Right forelimb (tissue), 1 donor: Measurements from ENCODE around the gene EBP.
"Not testable (repeated sequence)": the region's sequence is repeated elsewhere in the genome, so short reads cannot be mapped to it uniquely, and the experiment has no call there.

Source experiments
- DNase-seq: peaks from one replicate; pipeline ENCODE4 v3.0.0-alpha.2; 2018

The EBP gene

GRCh38 chrX:48496660-48497059 is 24.9 kb upstream of the EBP start:
- DNase-seq, result no peak

GRCh38 chrX:48497871-48498270 is 23.7 kb upstream of the EBP start:
- no peak for DNase-seq

- no peak for DNase-seq
These were observed 23.2 kb upstream of the EBP start for GRCh38 chrX:48498374-48498809.

GRCh38 chrX:48504261-48504660 is 17.3 kb upstream of the EBP start:
- DNase-seq, result no peak

- DNase-seq, result no peak
These were observed 16.1 kb upstream of the EBP start for GRCh38 chrX:48505481-48505880.

- DNase-seq, result no peak
These were observed 14.4 kb upstream of the EBP start for GRCh38 chrX:48507246-48507645.

GRCh38 chrX:48508400-48509244 is 13.0 kb upstream of the EBP start, which contains the start of gene PORCN:
Gene PORCN (plus strand): TSS chrX:48508992. CDS start chrX:48509821, 829 bp downstream.
- peak; percentile 79 for DNase-seq

- DNase-seq, result no peak
These were observed 12.4 kb upstream of the EBP start for GRCh38 chrX:48509245-48509590.

- DNase-seq, result no peak
These were observed 12.0 kb upstream of the EBP start for GRCh38 chrX:48509619-48510018.

- no peak for DNase-seq
These were observed 10.0 kb upstream of the EBP start for GRCh38 chrX:48511560-48511959.

GRCh38 chrX:48512371-48512935 is 9.2 kb upstream of the EBP start:
- DNase-seq, result no peak

- DNase-seq, result no peak
These were observed 7.9 kb upstream of the EBP start for GRCh38 chrX:48513670-48514069.

- DNase-seq, result no peak
These were observed 7.3 kb upstream of the EBP start for GRCh38 chrX:48514126-48514806.

- no peak for DNase-seq
These were observed 6.6 kb upstream of the EBP start for GRCh38 chrX:48514868-48515460.

GRCh38 chrX:48515842-48516241 is 5.8 kb upstream of the EBP start:
- no peak for DNase-seq

GRCh38 chrX:48516285-48516684 is 5.3 kb upstream of the EBP start:
- DNase-seq, result no peak

- no peak for DNase-seq
These were observed 4.6 kb upstream of the EBP start for GRCh38 chrX:48516987-48517386.

GRCh38 chrX:48519481-48519880 is 2.1 kb upstream of the EBP start:
- DNase-seq, result not testable (repeated sequence)

- DNase-seq, result no peak
These were observed 1.2 kb upstream of the EBP start for GRCh38 chrX:48520455-48520854.

GRCh38 chrX:48520976-48521352 is 644 bp upstream of the EBP start:
- no peak for DNase-seq

- DNase-seq, result no peak
These were observed 683 bp downstream of the EBP start for GRCh38 chrX:48522291-48522690.

GRCh38 chrX:48523682-48524081 is 2.1 kb downstream of the EBP start:
- no peak for DNase-seq

- not testable (repeated sequence) for DNase-seq
These were observed 4.2 kb downstream of the EBP start for GRCh38 chrX:48525853-48526252.

GRCh38 chrX:48530736-48531135 is 9.1 kb downstream of the EBP start:
- DNase-seq, result no peak
